ENCODE results near the gene EVX2.

GRCh38 chr2:176082824-176083751, 674 bp downstream of the EVX2 start:
- TF ChIP-seq, protein P1, sequence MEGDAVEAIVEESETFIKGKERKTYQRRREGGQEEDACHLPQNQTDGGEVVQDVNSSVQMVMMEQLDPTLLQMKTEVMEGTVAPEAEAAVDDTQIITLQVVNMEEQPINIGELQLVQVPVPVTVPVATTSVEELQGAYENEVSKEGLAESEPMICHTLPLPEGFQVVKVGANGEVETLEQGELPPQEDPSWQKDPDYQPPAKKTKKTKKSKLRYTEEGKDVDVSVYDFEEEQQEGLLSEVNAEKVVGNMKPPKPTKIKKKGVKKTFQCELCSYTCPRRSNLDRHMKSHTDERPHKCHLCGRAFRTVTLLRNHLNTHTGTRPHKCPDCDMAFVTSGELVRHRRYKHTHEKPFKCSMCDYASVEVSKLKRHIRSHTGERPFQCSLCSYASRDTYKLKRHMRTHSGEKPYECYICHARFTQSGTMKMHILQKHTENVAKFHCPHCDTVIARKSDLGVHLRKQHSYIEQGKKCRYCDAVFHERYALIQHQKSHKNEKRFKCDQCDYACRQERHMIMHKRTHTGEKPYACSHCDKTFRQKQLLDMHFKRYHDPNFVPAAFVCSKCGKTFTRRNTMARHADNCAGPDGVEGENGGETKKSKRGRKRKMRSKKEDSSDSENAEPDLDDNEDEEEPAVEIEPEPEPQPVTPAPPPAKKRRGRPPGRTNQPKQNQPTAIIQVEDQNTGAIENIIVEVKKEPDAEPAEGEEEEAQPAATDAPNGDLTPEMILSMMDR (IDR thresholded peaks at IDR 0.05; ENCODE audit: low read depth, low read length, poor library complexity, severe bottlenecking) = no peak
- TF ChIP-seq EZH2phosphoT487 (IDR thresholded peaks at IDR 0.05; ENCODE audit: borderline replicate concordance, low read length) = no peak
